HAP-1 (cell line): ENCODE data around the gene CRIP1.

Source experiments
- DNase-seq, 2 experiments: peaks; one replicate each; pipeline ENCODE4 v3.0.0-alpha.2; 2016 to 2020; ENCODE audit warnings: low spot score in 2 of 2
- H3K27me3 ChIP-seq: fragments of 250-450 bp; sonication (Bioruptor Pico); 2 replicates; pipeline ENCODE4 v1.5.1; 2020; ENCODE audit warnings: low read depth, mild to moderate bottlenecking, moderate library complexity
- H3K36me3 ChIP-seq: fragments of 250-450 bp; sonication (Bioruptor Pico); replicated peaks from 2 replicates; pipeline ENCODE4 v1.5.1; 2020; ENCODE audit warnings: mild to moderate bottlenecking
- H3K4me1 ChIP-seq: fragments of 250-450 bp; sonication (Bioruptor Pico); 2 replicates; pipeline ENCODE4 v1.5.1; 2020; ENCODE audit warnings: mild to moderate bottlenecking
- H3K4me3 ChIP-seq: fragments of 250-450 bp; sonication (Bioruptor Pico); 2 replicates; pipeline ENCODE4 v1.5.1; 2020; ENCODE audit warnings: mild to moderate bottlenecking, moderate library complexity
- H3K9me3 ChIP-seq: fragments of 250-450 bp; sonication (Bioruptor Pico); 2 replicates; pipeline ENCODE4 v1.5.1; 2020; ENCODE audit warnings: mild to moderate bottlenecking, moderate library complexity
- in situ Hi-C: fragments of 300-500 bp; cut with MboI; formaldehyde crosslinking; loops from 3 replicates; pipeline ENCODE4 v1.14.3; 2020; ENCODE audit warnings: low sequenced_read_pairs, inconsistent platforms, mixed read lengths

CRIP1 gene

GRCh38 chr14:105487449-105487985 lies 831 bp downstream of the CRIP1 start:
- H3K9me3 ChIP-seq: no peaks in the 10 kb centered on the region
- H3K4me3 ChIP-seq: no peak overlapping the region
- H3K36me3 ChIP-seq: peaks cover 7% of the 10 kb centered on the region; the same call in 1 of the 2 replicates
- in situ Hi-C loops: no loop called here
- H3K27me3 ChIP-seq: no peaks in the 10 kb centered on the region
- DNase-seq: no peak
- H3K4me1 ChIP-seq: peaks cover 6% of the 10 kb centered on the region

GRCh38 chr14:105487986-105488777 lies 1.5 kb downstream of the CRIP1 start:
- DNase-seq: no peak
- no peaks in the 10 kb centered on the region for H3K9me3 ChIP-seq
- H3K36me3 ChIP-seq: peaks cover 7% of the 10 kb centered on the region; the same call in 1 of the 2 replicates
- no peak overlapping the region for H3K4me3 ChIP-seq
- no peaks in the 10 kb centered on the region for H3K27me3 ChIP-seq
- in situ Hi-C loops: no loop called here
- H3K4me1 ChIP-seq: peaks cover 6% of the 10 kb centered on the region

GRCh38 chr14:105488781-105489541 lies 2.3 kb downstream of the CRIP1 start:
- Histone ChIP-seq H3K9me3 (no peaks in the 10 kb centered on the region), H3K27me3 (no peaks in the 10 kb centered on the region), H3K4me3 (peak overlapping the region; percentile 54), H3K4me1 (peaks cover 6% of the 10 kb centered on the region), H3K36me3 (peaks cover 7% of the 10 kb centered on the region; the same call in 1 of the 2 replicates)
- DNase-seq: no peak
- in situ Hi-C loops: no loop called here

- Histone ChIP-seq H3K9me3 (no peaks in the 10 kb centered on the region), H3K4me1 (peaks cover 6% of the 10 kb centered on the region), H3K27me3 (no peaks in the 10 kb centered on the region), H3K4me3 (peak overlapping the region; percentile 54), H3K36me3 (peaks cover 12% of the 10 kb centered on the region; the same call in 1 of the 2 replicates)
- peak; percentile 87 to 93 for DNase-seq
- in situ Hi-C loops: no loop called here
These were observed 3.0 kb downstream of the CRIP1 start for GRCh38 chr14:105489542-105490266.

- Histone ChIP-seq H3K27me3 (no peaks in the 10 kb centered on the region), H3K9me3 (no peaks in the 10 kb centered on the region), H3K4me3 (peak overlapping the region; percentile 54), H3K36me3 (peaks cover 12% of the 10 kb centered on the region; the same call in 1 of the 2 replicates), H3K4me1 (peaks cover 6% of the 10 kb centered on the region)
- in situ Hi-C loops: no loop called here
- DNase-seq: no peak
These were observed 3.5 kb downstream of the CRIP1 start for GRCh38 chr14:105490267-105490571.

GRCh38 chr14:105490572-105491365 lies 4.1 kb downstream of the CRIP1 start, which contains the start of gene TEDC1:
TEDC1 (plus strand) TSS chr14:105491246; CDS start chr14:105491376, 130 bp downstream.
- in situ Hi-C loops: no loop called here
- peak; percentile 99 for DNase-seq
- H3K4me1 ChIP-seq: peaks cover 6% of the 10 kb centered on the region
- no peaks in the 10 kb centered on the region for H3K27me3 ChIP-seq
- H3K36me3 ChIP-seq: peaks cover 12% of the 10 kb centered on the region; the same call in 1 of the 2 replicates
- peak within 1 kb of the TSS; percentile 66 for H3K4me3 ChIP-seq
- H3K9me3 ChIP-seq: no peaks in the 10 kb centered on the region

- in situ Hi-C loops: no loop called here
These were observed 4.8 kb downstream of the CRIP1 start for GRCh38 chr14:105491366-105491973.

GRCh38 chr14:105492031-105492970 lies 5.6 kb downstream of the CRIP1 start:
- H3K27me3 ChIP-seq: no peaks in the 10 kb centered on the region
- peaks cover 6% of the 10 kb centered on the region; the same call in 1 of the 2 replicates for H3K4me1 ChIP-seq
- peak overlapping the region; percentile 66 for H3K4me3 ChIP-seq
- H3K36me3 ChIP-seq: peaks cover 12% of the 10 kb centered on the region; the same call in 1 of the 2 replicates
- in situ Hi-C loops: no loop called here
- no peak for DNase-seq
- no peaks in the 10 kb centered on the region for H3K9me3 ChIP-seq

More at GRCh38 chr14:105491366-105491973, 4.8 kb downstream of the CRIP1 start:
- Histone ChIP-seq H3K9me3 (no peaks in the 10 kb centered on the region), H3K4me1 (peaks cover 6% of the 10 kb centered on the region; the same call in 1 of the 2 replicates), H3K36me3 (peaks cover 12% of the 10 kb centered on the region; the same call in 1 of the 2 replicates), H3K4me3 (peak overlapping the region; percentile 66), H3K27me3 (no peaks in the 10 kb centered on the region)
- DNase-seq: peak; percentile 68 to 94

- DNase-seq: no peak
- in situ Hi-C loops: no loop called here
- Histone ChIP-seq H3K27me3 (no peaks in the 10 kb centered on the region), H3K4me3 (no peak overlapping the region), H3K36me3 (peaks cover 12% of the 10 kb centered on the region; the same call in 1 of the 2 replicates), H3K4me1 (peaks cover 6% of the 10 kb centered on the region; the same call in 1 of the 2 replicates), H3K9me3 (no peaks in the 10 kb centered on the region)
These were observed 6.5 kb downstream of the CRIP1 start for GRCh38 chr14:105492971-105493871.

- Histone ChIP-seq H3K36me3 (peaks cover 12% of the 10 kb centered on the region; the same call in 1 of the 2 replicates), H3K4me1 (peaks cover 5% of the 10 kb centered on the region; the same call in 1 of the 2 replicates), H3K4me3 (no peak overlapping the region), H3K9me3 (no peaks in the 10 kb centered on the region), H3K27me3 (no peaks in the 10 kb centered on the region)
- in situ Hi-C loops: no loop called here
- DNase-seq: no peak
These were observed 7.4 kb downstream of the CRIP1 start for GRCh38 chr14:105493921-105494605.
